ENCODE data around the gene CIITA.

CIITA gene

DNA sequence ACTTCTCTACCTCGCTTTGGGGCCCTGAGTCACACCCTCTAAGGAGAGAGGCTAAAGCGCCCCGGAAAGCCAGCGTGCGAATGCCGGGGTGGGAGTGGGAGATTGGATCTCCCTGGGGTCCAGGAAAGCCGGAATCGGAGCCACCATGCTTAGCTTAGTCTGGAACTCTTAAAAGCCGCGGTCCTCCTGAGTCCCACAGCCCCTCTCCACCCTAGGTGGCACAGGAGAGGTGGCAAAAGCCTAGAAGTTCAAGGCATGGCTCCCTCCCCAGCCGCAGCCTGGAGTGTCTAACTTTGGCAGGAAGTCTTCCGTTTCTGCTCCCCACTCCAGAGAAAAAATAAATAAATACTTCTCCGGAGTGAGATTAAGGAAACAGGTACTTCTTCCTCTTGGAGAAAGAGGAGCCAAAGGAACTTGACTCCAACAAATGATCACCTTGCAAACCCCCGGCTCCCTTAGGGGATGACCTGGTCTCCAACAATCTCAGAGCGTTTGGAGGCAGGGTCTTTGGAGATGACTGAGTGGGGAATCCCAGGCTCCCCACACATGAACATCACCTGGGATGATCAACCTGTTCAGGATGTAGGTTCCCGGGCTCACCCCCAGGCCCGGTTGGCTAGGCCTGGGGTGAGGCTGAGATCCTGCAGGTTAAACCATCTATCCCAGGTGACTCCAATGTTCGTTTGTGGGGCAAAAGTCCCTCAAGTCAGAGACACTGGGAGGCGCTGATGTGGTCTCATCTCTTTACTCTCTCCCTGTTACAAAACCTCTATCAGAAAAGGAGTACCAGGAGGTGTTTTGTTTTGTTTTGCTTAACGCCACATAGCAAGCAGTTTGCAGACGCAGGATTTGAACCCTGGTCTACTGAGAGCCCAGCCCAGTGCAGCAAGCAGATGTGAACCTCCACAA lies 2.9 kb downstream of the CIITA start:
- no peak for FAIRE-seq
- no peak for DNase-seq (ENCODE audit: low spot score)

DNA sequence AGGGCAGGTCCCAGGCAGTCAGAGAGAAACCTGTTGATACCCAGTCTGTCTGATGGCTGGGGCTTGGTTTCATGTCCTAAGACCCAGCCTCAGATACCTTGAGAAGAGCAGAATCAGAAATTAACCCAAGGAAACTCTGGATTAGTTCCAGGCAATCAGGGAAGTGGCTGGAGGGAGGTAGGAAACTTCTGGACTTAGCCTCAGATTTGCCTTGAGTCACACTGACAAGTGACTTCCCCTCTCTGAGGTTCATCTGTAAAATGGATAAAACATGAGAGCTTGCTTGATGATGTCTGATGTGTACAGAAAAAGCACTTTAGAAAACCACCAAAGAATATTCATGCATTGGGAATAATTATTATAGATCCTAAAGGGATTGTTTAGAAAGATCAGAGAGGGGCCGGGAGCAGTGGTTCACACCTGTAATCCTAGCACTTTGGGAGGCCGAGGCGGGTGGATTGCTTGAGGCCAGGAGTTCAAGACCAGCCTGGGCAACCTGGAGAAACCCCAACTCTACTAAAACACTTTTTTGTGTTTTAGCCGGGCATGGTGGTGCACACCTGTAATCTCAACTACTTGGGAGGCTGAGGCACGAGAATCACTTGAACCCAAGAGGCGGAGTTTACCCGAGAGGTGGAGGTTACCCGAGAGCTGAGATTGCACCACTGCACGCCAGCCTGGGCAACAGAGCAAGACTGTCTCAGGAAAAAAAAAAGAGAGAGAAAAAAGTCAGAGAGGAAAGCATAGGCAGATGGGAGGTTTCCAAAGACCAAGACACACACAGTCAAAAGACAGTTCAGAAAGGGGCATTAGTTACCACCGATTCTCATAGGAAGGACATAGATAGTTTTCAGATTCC lies 3.8 kb downstream of the CIITA start:
- no peak for DNase-seq (ENCODE audit: low spot score)
- no peak for FAIRE-seq

- FAIRE-seq (no peak), DNase-seq (ENCODE audit: low spot score) (no peak)
These were observed 4.6 kb downstream of the CIITA start for GRCh38 chr16:10881479-10882030.

DNA sequence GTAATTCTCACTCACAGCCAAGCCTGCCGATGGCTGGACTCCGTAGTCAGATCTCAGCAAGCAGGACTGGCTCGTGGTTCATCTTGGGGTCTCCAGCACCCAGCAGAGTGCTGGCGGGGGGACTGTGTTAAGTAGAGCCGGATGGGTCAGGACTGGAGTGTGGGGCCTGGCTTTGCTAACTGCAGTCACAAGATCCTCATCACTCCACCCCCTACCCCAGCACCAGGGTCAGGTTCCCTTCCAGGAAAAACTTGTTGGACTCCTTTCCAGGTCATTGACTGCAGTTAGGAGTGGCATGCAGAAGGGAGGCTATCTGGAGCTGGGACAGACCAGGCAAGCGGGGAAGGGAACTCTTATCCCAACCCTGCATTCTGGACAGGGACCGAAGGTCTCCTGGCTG lies 6.0 kb downstream of the CIITA start:
- no peak for FAIRE-seq
- DNase-seq (ENCODE audit: low spot score) = no peak

DNA sequence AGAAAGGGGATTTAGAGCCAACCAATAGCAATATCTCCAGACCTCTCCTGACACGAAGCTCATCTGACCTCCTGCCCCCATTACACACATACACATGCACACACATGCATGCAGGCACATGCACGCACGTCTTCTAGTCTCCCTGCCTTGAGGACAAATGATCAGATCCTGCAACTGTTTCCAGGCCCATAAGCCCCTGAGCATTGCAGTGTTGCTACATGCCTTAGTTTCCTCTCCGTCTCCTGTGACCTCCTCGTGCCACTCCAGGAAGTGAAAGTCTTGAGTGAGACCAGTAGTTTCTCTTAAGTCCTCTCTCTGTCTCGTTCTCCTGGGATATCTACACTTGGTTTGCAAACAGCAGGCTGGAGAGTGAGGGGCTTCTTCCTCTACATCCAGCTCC lies 8.2 kb downstream of the CIITA start:
- FAIRE-seq = no peak
- DNase-seq (ENCODE audit: low spot score) = no peak

DNA sequence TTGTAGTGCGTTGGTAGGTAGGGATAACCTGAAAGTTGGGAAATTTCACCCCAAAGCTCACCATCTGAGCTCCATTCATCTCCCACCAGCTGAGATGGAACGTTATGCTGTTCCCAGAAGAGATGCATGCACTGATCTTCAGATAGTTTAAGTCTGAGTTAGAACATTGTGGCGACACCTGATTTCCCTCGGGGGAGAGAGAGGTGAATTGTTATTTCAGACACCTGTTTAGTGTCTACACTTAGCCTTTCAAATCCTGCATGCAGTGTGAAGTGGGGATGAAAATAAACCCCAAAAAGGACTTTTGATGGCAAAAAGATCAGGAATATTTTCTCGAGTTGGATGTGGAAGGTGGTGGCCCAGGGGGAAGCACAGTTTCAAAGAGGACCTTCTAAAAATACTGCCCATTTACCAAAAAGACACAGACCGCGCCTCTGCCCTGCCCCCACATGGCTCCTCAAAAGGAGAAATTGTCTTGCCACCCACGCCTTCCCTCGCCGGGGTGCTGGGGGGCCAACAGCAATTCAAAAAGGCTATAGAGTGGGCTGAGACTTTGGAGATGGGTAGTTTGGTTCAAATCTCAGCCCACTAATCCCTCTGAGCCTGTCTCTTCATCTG lies 11.4 kb downstream of the CIITA start:
- DNase-seq (ENCODE audit: low spot score) (no peak), FAIRE-seq (no peak)

- FAIRE-seq = no peak
These were observed 12.9 kb downstream of the CIITA start for GRCh38 chr16:10889855-10890254.

DNA sequence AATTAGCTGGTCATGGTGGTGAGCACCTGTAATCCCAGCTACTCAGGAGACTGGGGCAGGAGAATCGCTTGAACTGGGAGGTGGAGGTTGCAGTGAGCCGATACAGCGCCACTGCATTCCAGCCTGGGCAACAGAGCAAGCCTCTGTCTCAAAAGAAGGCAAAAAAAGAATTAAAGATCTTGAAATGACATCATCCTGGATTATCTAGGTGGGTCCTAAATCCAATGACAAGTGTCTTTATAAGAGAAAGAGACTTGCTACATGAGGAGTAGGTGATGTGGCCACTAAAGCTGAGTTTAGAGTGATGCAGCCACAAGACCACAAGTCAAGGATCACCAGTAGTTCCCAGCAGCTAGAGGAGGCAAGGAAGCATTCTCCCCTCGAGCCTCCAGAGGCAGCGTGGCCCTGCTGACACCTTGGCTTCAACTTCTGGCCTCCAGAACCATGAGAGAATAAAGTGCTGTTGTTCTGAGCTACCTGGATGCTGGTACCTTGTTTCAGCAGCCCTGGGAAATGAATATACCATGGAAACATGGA lies 15.8 kb downstream of the CIITA start:
- FAIRE-seq (no peak), DNase-seq (ENCODE audit: low spot score) (no peak)

More at GRCh38 chr16:10889855-10890254, 12.9 kb downstream of the CIITA start:
- no peak for DNase-seq (ENCODE audit: low spot score)

- DNase-seq (ENCODE audit: low spot score) (peak; percentile 77), FAIRE-seq (no peak)
These were observed 18.3 kb downstream of the CIITA start for GRCh38 chr16:10895053-10895946.

GRCh38 chr16:10896165-10896564 lies 19.2 kb downstream of the CIITA start:
- no peak for DNase-seq (ENCODE audit: low spot score)
- FAIRE-seq = no peak

- FAIRE-seq (no peak), DNase-seq (ENCODE audit: low spot score) (no peak)
These were observed 19.7 kb downstream of the CIITA start for GRCh38 chr16:10896723-10897122.

- DNase-seq (ENCODE audit: low spot score) = no peak
- no peak for FAIRE-seq
These were observed 20.1 kb downstream of the CIITA start for GRCh38 chr16:10897134-10897533.

DNA sequence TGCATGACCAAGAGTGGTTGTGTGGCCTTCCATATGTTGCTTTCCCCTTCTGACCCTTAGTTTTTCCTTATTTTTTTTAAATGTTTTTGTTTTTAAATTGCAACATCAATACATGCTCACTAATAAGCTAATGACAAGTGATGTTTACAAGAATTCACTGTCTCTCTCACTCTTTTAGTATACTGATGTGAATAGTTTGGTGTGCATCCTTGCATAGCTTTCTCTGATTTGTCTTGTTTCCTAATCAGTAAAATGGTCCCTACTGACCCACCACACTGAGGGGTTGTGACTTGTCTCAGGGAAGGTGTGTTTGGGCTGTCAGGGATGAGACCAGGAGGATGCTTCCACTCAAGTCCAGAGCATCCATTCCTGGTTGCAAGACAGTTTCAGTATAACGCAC lies 26.0 kb downstream of the CIITA start:
- no peak for DNase-seq (ENCODE audit: low spot score)
- FAIRE-seq = no peak

GRCh38 chr16:10906482-10906881 lies 29.5 kb downstream of the CIITA start:
- DNase-seq (ENCODE audit: low spot score) = no peak
- no peak for FAIRE-seq

DNA sequence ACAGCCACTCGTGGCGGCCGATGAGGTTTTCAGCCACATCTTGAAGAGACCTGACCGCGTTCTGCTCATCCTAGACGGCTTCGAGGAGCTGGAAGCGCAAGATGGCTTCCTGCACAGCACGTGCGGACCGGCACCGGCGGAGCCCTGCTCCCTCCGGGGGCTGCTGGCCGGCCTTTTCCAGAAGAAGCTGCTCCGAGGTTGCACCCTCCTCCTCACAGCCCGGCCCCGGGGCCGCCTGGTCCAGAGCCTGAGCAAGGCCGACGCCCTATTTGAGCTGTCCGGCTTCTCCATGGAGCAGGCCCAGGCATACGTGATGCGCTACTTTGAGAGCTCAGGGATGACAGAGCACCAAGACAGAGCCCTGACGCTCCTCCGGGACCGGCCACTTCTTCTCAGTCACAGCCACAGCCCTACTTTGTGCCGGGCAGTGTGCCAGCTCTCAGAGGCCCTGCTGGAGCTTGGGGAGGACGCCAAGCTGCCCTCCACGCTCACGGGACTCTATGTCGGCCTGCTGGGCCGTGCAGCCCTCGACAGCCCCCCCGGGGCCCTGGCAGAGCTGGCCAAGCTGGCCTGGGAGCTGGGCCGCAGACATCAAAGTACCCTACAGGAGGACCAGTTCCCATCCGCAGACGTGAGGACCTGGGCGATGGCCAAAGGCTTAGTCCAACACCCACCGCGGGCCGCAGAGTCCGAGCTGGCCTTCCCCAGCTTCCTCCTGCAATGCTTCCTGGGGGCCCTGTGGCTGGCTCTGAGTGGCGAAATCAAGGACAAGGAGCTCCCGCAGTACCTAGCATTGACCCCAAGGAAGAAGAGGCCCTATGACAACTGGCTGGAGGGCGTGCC lies 30.1 kb downstream of the CIITA start:
- no peak for DNase-seq (ENCODE audit: low spot score)
- no peak for FAIRE-seq

DNA sequence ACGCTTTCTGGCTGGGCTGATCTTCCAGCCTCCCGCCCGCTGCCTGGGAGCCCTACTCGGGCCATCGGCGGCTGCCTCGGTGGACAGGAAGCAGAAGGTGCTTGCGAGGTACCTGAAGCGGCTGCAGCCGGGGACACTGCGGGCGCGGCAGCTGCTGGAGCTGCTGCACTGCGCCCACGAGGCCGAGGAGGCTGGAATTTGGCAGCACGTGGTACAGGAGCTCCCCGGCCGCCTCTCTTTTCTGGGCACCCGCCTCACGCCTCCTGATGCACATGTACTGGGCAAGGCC lies 30.7 kb downstream of the CIITA start:
- FAIRE-seq = no peak
- no peak for DNase-seq (ENCODE audit: low spot score)

DNA sequence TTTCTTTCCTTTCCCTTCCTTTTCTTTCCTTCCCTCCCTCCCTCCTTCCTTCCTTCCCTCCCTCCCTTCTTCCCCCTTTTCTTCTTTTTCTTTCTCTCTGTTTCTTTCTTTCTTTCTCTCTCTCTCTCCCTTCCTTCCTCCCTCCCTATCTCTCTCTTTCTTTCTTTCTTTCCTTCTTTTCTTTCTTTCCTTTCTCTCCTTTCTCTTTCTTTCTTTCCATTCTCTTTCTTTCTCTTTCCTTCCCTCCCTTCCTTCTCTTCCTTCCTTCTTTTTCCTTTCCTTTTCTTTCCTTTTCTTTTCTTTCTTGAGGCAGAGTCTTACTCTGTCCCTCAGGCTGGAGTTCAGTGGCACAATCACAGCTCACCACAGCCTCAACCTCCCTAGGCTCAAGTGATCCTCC lies 34.3 kb downstream of the CIITA start:
- no peak for FAIRE-seq
- DNase-seq (ENCODE audit: low spot score) = no peak

- DNase-seq (ENCODE audit: low spot score) = no peak
- no peak for FAIRE-seq
These were observed 39.5 kb downstream of the CIITA start for GRCh38 chr16:10916534-10916933.

DNA sequence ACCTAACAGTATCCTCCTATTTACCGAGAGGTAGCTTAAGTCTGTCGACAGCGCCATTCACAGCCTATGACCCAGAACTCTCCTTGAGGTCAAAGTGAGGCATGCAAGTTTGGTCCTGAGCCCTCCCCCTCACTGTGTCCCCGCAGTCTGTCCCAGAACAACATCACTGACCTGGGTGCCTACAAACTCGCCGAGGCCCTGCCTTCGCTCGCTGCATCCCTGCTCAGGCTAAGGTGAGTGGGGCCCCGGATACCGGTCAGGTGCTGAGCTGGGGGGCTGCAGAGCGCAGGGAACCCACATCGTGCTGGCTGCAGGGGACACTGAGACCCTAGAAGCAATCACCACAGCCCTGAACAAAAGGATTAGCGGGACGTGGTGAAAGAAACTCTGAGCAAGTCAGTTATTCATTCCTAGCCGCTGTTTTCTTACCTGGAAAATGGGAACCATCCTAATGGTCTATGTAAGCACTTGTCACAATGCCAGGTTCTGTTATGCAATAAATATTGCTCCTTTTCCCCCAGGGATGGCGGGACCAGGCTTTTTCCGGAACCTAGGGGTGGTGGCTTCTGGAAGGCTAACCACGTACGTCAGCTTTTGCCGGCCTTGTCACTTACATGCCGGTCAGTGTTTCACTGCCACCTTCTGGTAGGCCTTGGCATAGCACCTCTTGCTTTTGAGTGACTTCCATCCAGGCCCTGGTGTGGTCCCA lies 41.4 kb downstream of the CIITA start:
- DNase-seq (ENCODE audit: low spot score) (peak; percentile 91), FAIRE-seq (peak; percentile 46)

All from urothelium cell line (cell line).